ENCODE measurements around the gene LRP1. TPM values are rescaled to one million over a fixed set of nuclear protein-coding genes. Genes with fewer than 3 reads are reported as not detected.

Gene LRP1
- total and polyA plus RNA-seq, 2 experiments from 2014 or later, result 26.6 to 145 TPM

- Mint-ChIP-seq H3K4me1 (peaks cover 39% of the 10 kb centered on the region), H3K4me3 (peak overlapping the region; percentile 61; the same call in 2 of the 3 replicates), H3K27me3 (ENCODE audit: insufficient read depth, low read depth, poor library complexity) (peaks cover 52% of the 10 kb centered on the region), H3K36me3 (ENCODE audit: low read depth) (peaks cover 31% of the 10 kb centered on the region), H3K27ac (no peak overlapping the region), H3K9me3 (no peaks in the 10 kb centered on the region; the same call in 1 of the 3 replicates)
- Histone ChIP-seq H4K20me1 (replicated peaks; ENCODE audit: insufficient read depth) (peaks cover 10% of the 10 kb centered on the region; the same call in 1 of the 2 replicates), H3F3A (replicated peaks; ENCODE audit: low read depth) (0 out of 2 replicates have a peak, but pooled peaks cover 21% of the 10 kb centered on the region), H3K27ac (ENCODE audit: low read depth) (no peak overlapping the region), H3K4me3 (peak overlapping the region; percentile 46), H3K36me3 (ENCODE audit: insufficient read depth) (no peaks in the 10 kb centered on the region), H3K4me1 (ENCODE audit: insufficient read depth) (peaks cover 26% of the 10 kb centered on the region), H2AFZ (no peak overlapping the region), H3K27me3 (ENCODE audit: insufficient read depth) (peaks cover 54% of the 10 kb centered on the region), H3K4me2 (peak overlapping the region; percentile 76), H3K9me2 (ENCODE audit: insufficient read depth) (no peaks in the 10 kb centered on the region), H3K79me2 (replicated peaks; ENCODE audit: insufficient read depth) (no peaks in the 10 kb centered on the region)
- ATAC-seq (no peak), DNase-seq (ENCODE audit: low spot score) (peak; percentile 56)
- no peak for TF ChIP-seq CREB1 (CRISPR knock-in tag; IDR thresholded peaks at IDR 0.05; ENCODE audit: low read depth)
- TF ChIP-seq EZH2 (IDR thresholded peaks at IDR 0.05; ENCODE audit: low read depth, unreplicated experiment), result peak; percentile 21
Measured at GRCh38 chr12:57213763-57214397, 85.6 kb downstream of the LRP1 start.

GRCh38 chr12:57214398-57214781 is 86.1 kb downstream of the LRP1 start:
- Histone ChIP-seq H3K27me3 (ENCODE audit: insufficient read depth) (peaks cover 59% of the 10 kb centered on the region), H3K4me2 (peak overlapping the region; percentile 76), H2AFZ (no peak overlapping the region), H3K79me2 (replicated peaks; ENCODE audit: insufficient read depth) (no peaks in the 10 kb centered on the region), H3F3A (replicated peaks; ENCODE audit: low read depth) (0 out of 2 replicates have a peak, but pooled peaks cover 21% of the 10 kb centered on the region), H3K36me3 (ENCODE audit: insufficient read depth) (no peaks in the 10 kb centered on the region), H3K4me3 (peak overlapping the region; percentile 46), H4K20me1 (replicated peaks; ENCODE audit: insufficient read depth) (peaks cover 10% of the 10 kb centered on the region; the same call in 1 of the 2 replicates), H3K9me2 (ENCODE audit: insufficient read depth) (no peaks in the 10 kb centered on the region), H3K4me1 (ENCODE audit: insufficient read depth) (peaks cover 28% of the 10 kb centered on the region), H3K27ac (ENCODE audit: low read depth) (no peak overlapping the region)
- Mint-ChIP-seq H3K36me3 (ENCODE audit: low read depth) (peaks cover 26% of the 10 kb centered on the region), H3K9me3 (no peaks in the 10 kb centered on the region; the same call in 1 of the 3 replicates), H3K27ac (no peak overlapping the region), H3K4me3 (peak overlapping the region; percentile 61; the same call in 2 of the 3 replicates), H3K4me1 (peaks cover 44% of the 10 kb centered on the region), H3K27me3 (ENCODE audit: insufficient read depth, low read depth, poor library complexity) (peaks cover 57% of the 10 kb centered on the region)
- DNase-seq (ENCODE audit: low spot score) (peak; percentile 93), ATAC-seq (peak; percentile 61)
- TF ChIP-seq JUNB (IDR thresholded peaks at IDR 0.05; ENCODE audit: unreplicated experiment) (no peak), CTCF (conservative IDR thresholded peaks at IDR 0.05; ENCODE audit: low read depth in 2 of 2) (peak; percentile 77 to 89)

GRCh38 chr12:57215065-57215464 is 86.8 kb downstream of the LRP1 start:
- no peaks in the 10 kb centered on the region for H3K36me3 ChIP-seq (ENCODE audit: insufficient read depth)
- Mint-ChIP-seq H3K9me3 (no peaks in the 10 kb centered on the region; the same call in 1 of the 3 replicates), H3K4me3 (peak overlapping the region; percentile 41; the same call in 1 of the 3 replicates), H3K36me3 (ENCODE audit: low read depth) (peaks cover 20% of the 10 kb centered on the region), H3K4me1 (peaks cover 49% of the 10 kb centered on the region), H3K27me3 (ENCODE audit: insufficient read depth, low read depth, poor library complexity) (peaks cover 62% of the 10 kb centered on the region), H3K27ac (no peak overlapping the region)
- no peak for ATAC-seq
- no peak overlapping the region for H3K27ac ChIP-seq (ENCODE audit: low read depth)
- no peaks in the 10 kb centered on the region for H3K79me2 ChIP-seq (replicated peaks; ENCODE audit: insufficient read depth)
- H3K9me2 ChIP-seq (ENCODE audit: insufficient read depth), result no peaks in the 10 kb centered on the region
- H4K20me1 ChIP-seq (replicated peaks; ENCODE audit: insufficient read depth), result peaks cover 10% of the 10 kb centered on the region; the same call in 1 of the 2 replicates
- peak overlapping the region; percentile 55; the same call in 1 of the 2 replicates for H3K4me3 ChIP-seq
- no peak overlapping the region for H2AFZ ChIP-seq
- H3K4me1 ChIP-seq (ENCODE audit: insufficient read depth), result peaks cover 34% of the 10 kb centered on the region
- no peak overlapping the region; the same call in 1 of the 2 replicates for H3K4me2 ChIP-seq
- 0 out of 2 replicates have a peak, but pooled peaks cover 21% of the 10 kb centered on the region for H3F3A ChIP-seq (replicated peaks; ENCODE audit: low read depth)
- peaks cover 66% of the 10 kb centered on the region for H3K27me3 ChIP-seq (ENCODE audit: insufficient read depth)
- no peak for DNase-seq (ENCODE audit: low spot score)
- TF ChIP-seq CTCF (conservative IDR thresholded peaks at IDR 0.05; ENCODE audit: low read depth in 2 of 2) (no peak), POLR2AphosphoS5 (IDR thresholded peaks at IDR 0.05; ENCODE audit: low read depth) (no peak), ETS1 (IDR thresholded peaks at IDR 0.05) (no peak), EZH2phosphoT487 (IDR thresholded peaks at IDR 0.05; ENCODE audit: unreplicated experiment) (no peak)
